ENCODE measurements around the gene CNPPD1.

Gene CNPPD1

DNA sequence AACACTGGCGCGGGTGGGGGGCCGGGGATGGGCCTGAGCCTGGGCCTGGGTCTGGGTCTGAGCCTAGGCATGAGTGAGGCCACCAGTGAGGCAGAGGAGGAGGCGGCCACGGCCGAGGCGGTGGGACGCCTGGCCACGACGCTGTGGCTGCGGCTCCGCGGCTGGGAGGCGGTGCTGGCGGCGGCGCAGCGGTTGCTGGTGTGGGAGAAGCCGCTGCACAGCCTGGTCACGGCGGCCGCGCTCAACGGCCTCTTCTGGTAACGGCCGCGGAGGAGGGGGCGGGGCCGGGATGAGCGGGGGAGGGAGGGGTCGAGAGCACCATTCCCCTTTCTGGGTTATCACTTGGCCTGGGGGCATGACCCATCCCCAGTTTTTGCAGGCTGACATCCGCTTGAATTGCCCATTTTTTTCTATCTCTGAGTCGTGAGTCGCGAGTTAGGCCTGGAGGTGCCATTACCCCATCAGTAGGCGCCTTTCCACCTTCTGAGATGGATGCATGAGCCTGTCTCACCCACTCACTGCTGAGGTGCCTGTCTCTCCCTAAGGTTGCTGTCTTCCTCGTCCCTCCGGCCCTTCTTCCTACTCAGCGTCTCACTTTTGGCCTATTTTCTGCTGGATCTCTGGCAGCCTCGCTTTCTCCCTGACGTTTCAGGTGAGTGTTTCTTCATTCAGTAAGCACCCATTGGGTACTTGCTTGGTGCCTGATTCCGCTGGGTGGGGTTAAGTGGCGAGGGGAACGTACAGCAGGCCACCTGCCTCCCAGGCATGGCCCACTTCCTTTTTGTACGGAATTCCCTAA is 1.9 kb upstream of the CNPPD1 start:
- FAIRE-seq: no peak

- peak; percentile 60 for FAIRE-seq
Observed at GRCh38 chr2:219177552-219178376, 1.0 kb upstream of the CNPPD1 start, which contains the start of gene RETREG2. Gene RETREG2 (plus strand): TSS chr2:219178275. CDS start chr2:219178353, 78 bp downstream.

- no peak for FAIRE-seq
Observed at GRCh38 chr2:219175928-219176817, 552 bp downstream of the CNPPD1 start.

DNA sequence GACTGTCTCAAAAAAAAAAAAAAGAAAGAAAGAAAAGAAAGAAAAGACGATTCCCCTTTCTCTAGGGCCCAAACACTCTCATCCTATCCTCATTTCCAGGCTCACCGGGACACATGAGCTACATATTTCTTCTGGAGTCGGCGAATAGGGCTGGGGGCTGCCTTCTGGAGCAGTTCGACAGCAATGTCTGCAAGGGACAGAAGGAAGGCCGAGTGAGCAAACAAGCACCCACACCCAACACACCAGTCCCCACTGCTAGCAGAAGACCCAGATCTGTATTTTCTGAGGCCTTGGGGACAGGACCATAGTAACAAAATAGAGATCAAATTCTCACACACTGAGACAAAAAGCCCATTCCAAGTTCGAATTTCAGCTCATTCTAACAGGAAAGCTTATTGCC is 1.2 kb downstream of the CNPPD1 start:
- no peak for FAIRE-seq

DNA sequence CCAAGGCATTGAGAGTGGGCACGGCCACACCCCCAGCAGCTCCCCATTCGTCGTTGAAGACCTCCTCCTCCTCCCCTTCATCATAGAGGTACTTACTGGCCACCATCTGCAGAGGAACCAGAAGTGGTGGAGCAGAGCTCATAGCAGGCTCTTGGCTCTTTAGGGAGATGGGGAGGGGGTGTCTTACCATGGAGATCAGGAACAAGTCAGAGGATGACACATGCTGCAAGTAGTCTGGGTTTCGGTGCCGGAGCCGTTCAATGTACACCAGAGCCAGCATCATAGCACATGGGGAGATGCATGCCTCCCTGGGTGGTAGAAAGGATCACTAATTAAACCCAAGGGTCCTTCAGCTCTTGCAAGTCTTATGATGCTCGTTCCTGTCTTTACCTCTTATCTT is 1.9 kb downstream of the CNPPD1 start:
- no peak for FAIRE-seq

DNA sequence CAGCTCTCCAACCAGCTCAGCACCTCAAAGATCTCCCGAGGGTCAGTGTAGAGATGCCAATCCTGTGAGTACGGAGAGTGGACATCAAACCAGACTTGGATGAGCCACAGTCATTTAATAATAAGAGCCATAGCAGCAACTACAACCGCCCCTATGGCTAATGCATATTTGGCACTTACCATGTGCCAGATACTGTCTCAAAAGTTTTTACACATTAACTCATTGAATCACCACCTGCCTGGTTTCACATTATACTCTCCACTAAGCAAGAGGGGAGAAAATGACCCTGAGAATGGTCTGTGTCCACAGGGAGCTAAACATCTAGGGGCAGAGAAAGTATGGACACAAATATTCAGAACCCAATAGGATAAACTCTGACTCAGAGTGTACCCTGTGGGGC is 2.6 kb downstream of the CNPPD1 start:
- no peak for FAIRE-seq

GRCh38 chr2:219173176-219173575 is 3.5 kb downstream of the CNPPD1 start:
- FAIRE-seq: no peak

- FAIRE-seq: no peak
Observed at GRCh38 chr2:219172231-219173154, 4.2 kb downstream of the CNPPD1 start.

DNA sequence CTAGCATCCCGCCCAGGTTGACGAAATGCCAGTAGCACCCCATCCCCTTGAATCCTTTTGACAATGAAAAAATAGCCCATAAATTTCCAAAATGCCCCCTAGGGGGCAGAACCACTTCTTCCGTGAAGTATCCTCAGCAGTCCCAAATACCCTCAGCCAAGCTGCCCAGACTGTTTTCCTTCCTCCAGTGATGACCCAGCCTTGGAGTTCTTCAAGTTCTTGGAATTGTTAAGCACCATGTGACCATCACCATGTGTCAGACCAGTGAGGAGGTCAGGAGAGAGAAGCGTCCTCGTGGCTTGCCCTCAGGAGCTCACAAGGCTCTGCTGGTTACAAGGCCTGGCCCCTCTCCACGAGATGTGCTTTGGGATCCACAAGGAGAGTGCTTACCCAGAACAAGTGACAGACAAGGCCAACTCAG is 5.5 kb downstream of the CNPPD1 start:
- FAIRE-seq: peak; percentile 82

- no peak for FAIRE-seq
Observed at GRCh38 chr2:219169930-219170654, 6.6 kb downstream of the CNPPD1 start, which contains the start of gene SLC23A3. Gene SLC23A3 (minus strand): TSS chr2:219170029. CDS start chr2:219169984, 45 bp downstream.

DNA sequence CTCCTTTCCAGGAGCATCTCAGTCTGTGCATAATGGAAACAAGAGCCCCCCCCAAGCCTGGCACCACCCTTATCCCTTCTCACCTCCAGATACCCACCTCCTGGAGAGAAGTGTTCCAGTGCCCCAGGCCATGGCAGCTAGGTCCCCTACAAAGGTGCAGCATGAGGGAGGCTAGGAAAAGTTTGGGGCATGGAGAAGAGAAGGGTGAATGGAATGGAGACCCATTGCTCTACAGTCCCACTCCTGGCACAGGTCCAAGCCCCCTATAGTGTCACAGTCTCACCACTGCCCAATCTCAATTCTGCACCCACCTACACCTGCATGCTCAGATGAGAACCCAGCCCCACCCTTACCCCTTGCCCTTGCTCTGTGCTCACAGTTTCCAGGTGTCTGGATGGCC is 7.8 kb downstream of the CNPPD1 start:
- no peak for FAIRE-seq

GRCh38 chr2:219168526-219168925 is 8.2 kb downstream of the CNPPD1 start:
- no peak for FAIRE-seq

- FAIRE-seq: no peak
Observed at GRCh38 chr2:219167997-219168396, 8.7 kb downstream of the CNPPD1 start.

DNA sequence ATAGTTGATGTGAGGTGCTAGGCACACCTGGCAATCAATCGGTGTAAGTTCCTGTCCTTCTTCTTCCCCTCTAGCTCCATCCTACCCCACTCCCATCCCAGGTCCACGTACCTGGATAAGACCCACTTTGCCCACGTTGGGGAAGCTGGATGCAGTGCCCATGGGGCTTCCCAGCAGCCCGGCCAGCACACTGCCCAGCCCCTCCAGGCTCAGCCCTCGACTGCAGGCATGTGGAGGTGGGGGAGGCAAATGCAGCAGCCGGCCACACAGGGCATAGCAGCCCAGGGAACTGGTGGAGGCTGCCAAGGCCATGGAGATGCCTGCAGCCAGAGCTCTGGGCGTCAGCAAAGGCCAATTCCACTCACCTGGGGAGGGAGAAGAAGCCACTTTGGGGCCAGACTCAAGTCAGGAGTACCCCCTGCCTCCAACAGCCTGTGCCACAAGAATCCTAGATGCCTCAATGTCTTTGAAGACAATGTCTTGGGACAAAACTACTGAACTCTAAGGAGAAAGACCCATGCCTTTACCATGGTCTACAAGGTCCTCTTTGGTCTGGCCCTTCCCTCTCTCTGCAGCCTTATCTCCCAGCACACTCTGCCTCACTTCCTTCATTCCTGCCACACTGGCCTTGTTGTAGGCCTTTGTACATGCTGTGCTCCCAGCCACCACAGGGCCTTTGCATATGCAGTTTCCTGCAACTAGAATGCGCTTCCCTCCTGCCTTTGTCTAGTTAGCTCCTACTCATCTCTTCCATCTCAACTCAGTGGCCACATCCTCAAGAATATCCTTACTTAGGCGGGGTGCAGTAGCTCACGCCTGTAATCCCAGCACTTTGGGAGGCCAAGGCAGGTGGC is 11.4 kb downstream of the CNPPD1 start:
- FAIRE-seq: no peak

- FAIRE-seq: no peak
Observed at GRCh38 chr2:219163156-219163555, 13.6 kb downstream of the CNPPD1 start.

DNA sequence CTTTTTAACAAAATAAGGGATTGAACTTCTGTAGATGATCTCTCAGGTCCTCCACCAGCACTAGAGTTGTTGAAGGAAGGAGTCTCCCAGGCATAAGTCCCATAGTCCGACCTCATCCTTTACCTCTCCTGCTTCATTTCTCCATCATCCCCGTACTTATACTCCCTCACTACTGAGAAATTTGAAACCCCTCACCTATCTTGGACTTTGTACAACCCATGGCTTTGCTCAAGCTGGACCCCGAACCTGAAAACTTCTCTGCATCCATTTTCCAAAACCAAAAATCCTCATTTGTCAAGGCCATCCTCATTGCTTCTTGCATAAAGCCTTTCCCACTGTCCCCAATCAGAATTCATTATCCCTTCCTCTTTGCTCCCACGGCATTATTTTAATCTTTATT is 15.6 kb downstream of the CNPPD1 start:
- no peak for FAIRE-seq

GRCh38 chr2:219160186-219161017 is 16.3 kb downstream of the CNPPD1 start, which contains the start of gene NHEJ1:
Gene NHEJ1 (minus strand): TSS chr2:219160815. CDS start chr2:219158362, 2,453 bp downstream.
- peak; percentile 63 for FAIRE-seq

DNA sequence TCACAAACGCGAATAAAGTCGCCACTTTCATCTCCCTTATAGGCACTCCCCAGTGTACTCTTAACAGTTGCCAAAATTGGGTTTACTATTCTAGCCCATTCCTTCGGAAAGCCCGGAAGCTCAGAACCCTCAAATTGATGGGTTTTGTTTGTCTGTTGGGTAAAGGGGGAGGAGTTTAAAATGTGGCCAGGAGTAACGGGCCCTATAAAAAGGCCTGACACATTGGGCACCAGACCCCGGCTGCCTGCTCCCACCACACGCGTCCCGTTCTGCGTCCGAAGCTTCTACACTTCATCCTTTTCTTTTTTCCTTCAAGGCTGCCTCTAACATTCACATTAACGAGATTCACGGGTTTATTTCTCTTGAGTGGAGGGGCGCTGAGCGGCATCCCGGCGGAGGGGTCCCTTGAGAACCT is 16.9 kb downstream of the CNPPD1 start:
- no peak for FAIRE-seq

DNA sequence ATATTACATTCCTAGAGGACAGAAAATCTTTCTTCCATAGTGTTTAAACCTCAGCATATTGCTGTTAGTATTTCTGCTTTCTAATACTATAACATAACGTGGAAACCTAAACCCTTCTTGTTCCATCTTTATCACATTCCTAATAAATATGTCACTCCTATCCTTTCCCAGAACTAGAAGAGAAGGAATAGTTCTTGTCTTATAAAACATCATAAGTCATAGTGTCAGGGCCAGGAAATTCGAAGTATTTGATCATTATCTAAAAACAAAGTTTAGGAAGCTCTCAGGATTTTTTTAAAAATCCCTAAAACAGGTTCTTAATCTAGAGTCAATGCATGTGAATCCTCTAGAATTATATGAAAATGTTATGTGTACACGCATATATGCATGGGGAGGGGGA is 18.1 kb downstream of the CNPPD1 start:
- FAIRE-seq: no peak

Data from G401.6 (cell line).